Osteocyte (in vitro differentiated cells): ENCODE measurements around the gene PRELP. TPM values are rescaled to one million over a fixed set of nuclear protein-coding genes. Genes with fewer than 3 reads are reported as not detected.
A peak's percentile ranks its signal among the peaks of the same experiment; 100 is the strongest.
"Not testable (repeated sequence)": the region's sequence is repeated elsewhere in the genome, so short reads cannot be mapped to it uniquely, and the experiment has no call there.

Source experiments
- DNase-seq: peaks from one replicate; pipeline ENCODE4 v3.0.0; 2021; ENCODE audit warnings: mixed read lengths; ENCODE audit not compliant: unreplicated experiment; ENCODE audit errors: extremely low spot score
- H3K27ac Mint-ChIP-seq: one replicate; pipeline ENCODE4 v1.8.0; 2021; ENCODE audit warnings: mild to moderate bottlenecking, mixed read lengths; ENCODE audit not compliant: unreplicated experiment
- H3K27me3 Mint-ChIP-seq: one replicate; pipeline ENCODE4 v1.8.0; 2021; ENCODE audit warnings: mixed read lengths; ENCODE audit not compliant: unreplicated experiment
- H3K36me3 Mint-ChIP-seq: one replicate; pipeline ENCODE4 v1.8.0; 2021; ENCODE audit warnings: mixed read lengths; ENCODE audit not compliant: unreplicated experiment
- H3K4me1 Mint-ChIP-seq: one replicate; pipeline ENCODE4 v1.8.0; 2021; ENCODE audit warnings: mixed read lengths; ENCODE audit not compliant: unreplicated experiment
- H3K4me3 Mint-ChIP-seq: one replicate; pipeline ENCODE4 v1.8.0; 2021; ENCODE audit warnings: mild to moderate bottlenecking, moderate library complexity, mixed read lengths; ENCODE audit not compliant: unreplicated experiment
- H3K9me3 Mint-ChIP-seq: one replicate; pipeline ENCODE4 v1.8.0; 2021; ENCODE audit warnings: mixed read lengths; ENCODE audit not compliant: unreplicated experiment
- total RNA-seq: library from RNA; stranded (reverse); gene quantifications from 2 replicates; pipeline ENCODE4 v1.2.1, GENCODE V29; 2021
- TF ChIP-seq, protein P1 (sequence below): fragments of 200-600 bp; sonication (generic); IDR thresholded peaks from 2 replicates; pipeline ENCODE4 v1.5.0; 2021; ENCODE audit warnings: antibody characterized with exemption, mild to moderate bottlenecking, moderate library complexity

The PRELP gene
- total RNA-seq, 1 donor from 2014 or later, result 1.0 TPM

DNA sequence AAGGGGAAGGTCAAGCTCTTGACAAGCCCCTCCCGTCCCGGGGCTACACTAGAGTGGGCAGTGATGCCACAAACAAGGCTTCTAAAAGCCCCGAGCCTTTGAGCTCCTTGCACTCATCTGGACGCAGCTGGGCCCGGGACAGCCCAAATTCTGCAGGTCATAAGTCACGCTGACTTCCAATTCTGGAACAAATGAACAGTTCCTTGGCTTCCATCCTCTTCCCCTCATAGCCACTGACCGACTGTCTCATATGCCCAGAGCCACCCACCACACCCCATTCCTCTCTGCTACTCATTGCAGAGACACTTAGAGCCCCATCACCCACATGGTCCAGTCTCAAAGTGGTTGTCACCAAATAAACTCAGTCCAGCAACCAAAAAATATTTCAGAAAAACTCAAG is 32.8 kb upstream of the PRELP start:
- no peak overlapping the region for H3K4me3 Mint-ChIP-seq
- no peaks in the 10 kb centered on the region for H3K36me3 Mint-ChIP-seq
- peaks cover 23% of the 10 kb centered on the region for H3K4me1 Mint-ChIP-seq
- no peak for DNase-seq
- H3K27ac Mint-ChIP-seq, result no peak overlapping the region
- no peaks in the 10 kb centered on the region for H3K9me3 Mint-ChIP-seq
- H3K27me3 Mint-ChIP-seq, result no peaks in the 10 kb centered on the region
- TF ChIP-seq, protein P1, sequence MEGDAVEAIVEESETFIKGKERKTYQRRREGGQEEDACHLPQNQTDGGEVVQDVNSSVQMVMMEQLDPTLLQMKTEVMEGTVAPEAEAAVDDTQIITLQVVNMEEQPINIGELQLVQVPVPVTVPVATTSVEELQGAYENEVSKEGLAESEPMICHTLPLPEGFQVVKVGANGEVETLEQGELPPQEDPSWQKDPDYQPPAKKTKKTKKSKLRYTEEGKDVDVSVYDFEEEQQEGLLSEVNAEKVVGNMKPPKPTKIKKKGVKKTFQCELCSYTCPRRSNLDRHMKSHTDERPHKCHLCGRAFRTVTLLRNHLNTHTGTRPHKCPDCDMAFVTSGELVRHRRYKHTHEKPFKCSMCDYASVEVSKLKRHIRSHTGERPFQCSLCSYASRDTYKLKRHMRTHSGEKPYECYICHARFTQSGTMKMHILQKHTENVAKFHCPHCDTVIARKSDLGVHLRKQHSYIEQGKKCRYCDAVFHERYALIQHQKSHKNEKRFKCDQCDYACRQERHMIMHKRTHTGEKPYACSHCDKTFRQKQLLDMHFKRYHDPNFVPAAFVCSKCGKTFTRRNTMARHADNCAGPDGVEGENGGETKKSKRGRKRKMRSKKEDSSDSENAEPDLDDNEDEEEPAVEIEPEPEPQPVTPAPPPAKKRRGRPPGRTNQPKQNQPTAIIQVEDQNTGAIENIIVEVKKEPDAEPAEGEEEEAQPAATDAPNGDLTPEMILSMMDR, result no peak

DNA sequence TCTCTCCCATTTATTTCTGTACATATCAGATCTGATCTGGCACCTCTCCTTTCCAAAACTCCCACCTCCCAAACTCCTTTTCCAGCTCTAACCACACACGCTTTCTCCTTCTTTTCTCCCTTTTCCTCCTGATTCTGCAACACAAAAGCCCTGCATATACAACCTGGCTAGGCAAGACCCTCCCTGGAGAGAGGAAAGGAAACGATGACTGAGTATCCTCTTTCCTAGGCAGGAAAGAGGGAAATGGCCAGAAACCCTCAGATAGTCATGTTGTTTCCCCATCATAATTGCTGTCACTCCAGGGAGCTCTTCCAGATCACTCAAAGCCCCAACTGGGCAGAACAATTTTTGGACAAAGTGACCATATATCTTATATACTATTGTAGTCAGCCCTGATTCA is 32.3 kb upstream of the PRELP start:
- Mint-ChIP-seq H3K4me3 (no peak overlapping the region), H3K4me1 (peaks cover 28% of the 10 kb centered on the region), H3K36me3 (no peaks in the 10 kb centered on the region), H3K9me3 (no peaks in the 10 kb centered on the region), H3K27me3 (no peaks in the 10 kb centered on the region), H3K27ac (no peak overlapping the region)
- DNase-seq, result no peak
- TF ChIP-seq, protein P1, result no peak

DNA sequence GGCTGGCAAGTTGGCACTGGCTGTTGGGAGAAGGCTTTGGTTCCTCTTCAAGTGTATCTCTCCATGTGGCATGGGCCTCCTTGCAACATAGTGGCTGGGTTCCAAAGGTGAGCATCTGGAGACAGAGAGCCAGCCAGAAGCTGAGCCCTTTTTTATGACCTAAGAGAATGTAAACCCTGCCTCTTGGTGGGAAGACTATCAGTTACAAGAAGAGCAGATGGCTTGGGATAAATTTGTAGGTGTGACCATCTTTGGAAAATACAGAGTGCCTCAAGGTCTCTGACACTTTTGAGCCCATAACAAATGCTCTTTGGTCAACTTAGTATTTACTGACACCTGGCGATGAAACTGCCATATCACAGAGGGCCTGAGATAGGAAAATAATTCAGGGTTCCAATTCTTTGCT is 31.4 kb upstream of the PRELP start:
- TF ChIP-seq, protein P1, result no peak
- Mint-ChIP-seq H3K9me3 (no peaks in the 10 kb centered on the region), H3K4me3 (no peak overlapping the region), H3K27me3 (no peaks in the 10 kb centered on the region), H3K27ac (no peak overlapping the region), H3K4me1 (peaks cover 36% of the 10 kb centered on the region), H3K36me3 (no peaks in the 10 kb centered on the region)
- no peak for DNase-seq

DNA sequence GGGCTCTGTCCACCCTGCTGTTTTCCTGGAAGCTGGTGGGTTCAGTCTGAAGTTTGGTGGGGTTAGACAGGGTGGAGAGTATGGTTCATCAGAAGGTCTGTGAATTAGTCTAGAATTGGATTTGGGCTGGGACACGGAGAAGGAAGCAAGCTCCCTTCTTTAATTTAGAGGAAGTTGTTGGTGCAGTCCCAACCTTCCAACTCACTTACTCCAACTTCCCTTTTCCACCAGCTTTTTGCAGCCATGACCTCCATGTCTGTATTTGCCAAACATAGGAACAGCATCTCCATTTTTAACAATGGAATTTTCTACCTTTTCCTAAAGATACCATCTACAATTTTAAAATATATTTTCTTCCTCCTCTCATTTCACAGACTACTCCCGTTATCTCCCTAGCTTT is 28.5 kb upstream of the PRELP start:
- no peaks in the 10 kb centered on the region for H3K27me3 Mint-ChIP-seq
- TF ChIP-seq, protein P1, result no peak
- peaks cover 40% of the 10 kb centered on the region for H3K4me1 Mint-ChIP-seq
- H3K36me3 Mint-ChIP-seq, result no peaks in the 10 kb centered on the region
- no peak overlapping the region for H3K4me3 Mint-ChIP-seq
- no peaks in the 10 kb centered on the region for H3K9me3 Mint-ChIP-seq
- H3K27ac Mint-ChIP-seq, result no peak overlapping the region
- DNase-seq, result no peak

DNA sequence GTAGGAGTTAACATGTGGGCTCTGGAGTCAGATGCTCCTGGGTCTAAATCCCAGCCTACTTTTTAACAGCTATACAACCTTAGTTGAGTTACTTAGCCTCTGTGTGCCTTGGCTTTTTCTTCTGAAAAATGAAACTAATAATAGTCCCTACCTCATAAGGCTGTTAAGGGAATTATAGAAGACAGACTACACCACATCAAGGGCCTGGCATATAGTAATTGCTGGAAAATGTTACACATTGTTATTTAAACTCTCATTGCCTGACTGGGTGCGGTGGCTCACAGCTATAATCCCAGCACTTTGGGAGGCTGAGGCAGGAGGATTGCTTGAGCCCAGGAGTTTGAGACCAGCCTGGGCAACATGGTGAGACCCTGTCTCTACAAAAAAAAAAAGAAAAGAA is 28.0 kb upstream of the PRELP start:
- not testable (repeated sequence) for H3K36me3 Mint-ChIP-seq, DNase-seq, H3K4me3 Mint-ChIP-seq, H3K9me3 Mint-ChIP-seq, H3K27ac Mint-ChIP-seq, H3K27me3 Mint-ChIP-seq
- H3K4me1 Mint-ChIP-seq, result peaks cover 45% of the 10 kb centered on the region

DNA sequence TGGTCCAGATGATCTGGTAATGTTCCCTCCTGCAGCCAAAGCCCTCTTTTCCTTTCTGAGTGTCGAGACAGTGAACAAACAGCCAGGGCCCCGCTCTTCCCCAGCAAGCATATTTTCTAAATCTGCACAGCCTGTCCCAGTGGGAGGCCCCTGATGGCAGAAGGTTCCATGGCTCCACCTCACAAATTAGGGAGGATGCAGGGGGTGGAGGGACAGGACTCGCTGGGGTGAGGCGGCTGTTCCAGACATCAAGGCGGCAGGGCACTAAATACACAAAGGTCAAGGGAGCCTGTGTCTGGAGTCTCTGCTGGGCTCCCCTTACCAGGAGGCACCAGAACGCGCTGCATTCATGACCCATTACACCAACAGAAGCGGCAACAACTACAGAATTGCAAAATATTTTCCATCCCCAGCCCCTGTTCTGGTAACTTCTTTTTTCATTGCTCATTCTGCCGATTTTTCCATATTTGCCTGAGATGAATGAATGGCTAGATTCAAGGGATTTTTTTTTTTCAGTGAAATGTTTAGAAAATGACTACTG is 27.0 kb upstream of the PRELP start:
- no peak for DNase-seq
- peaks cover 54% of the 10 kb centered on the region for H3K4me1 Mint-ChIP-seq
- H3K36me3 Mint-ChIP-seq, result no peaks in the 10 kb centered on the region
- H3K4me3 Mint-ChIP-seq, result no peak overlapping the region
- TF ChIP-seq, protein P1, result no peak
- H3K27me3 Mint-ChIP-seq, result no peaks in the 10 kb centered on the region
- no peaks in the 10 kb centered on the region for H3K9me3 Mint-ChIP-seq
- peak overlapping the region; percentile 54 for H3K27ac Mint-ChIP-seq
